AG09319 (cell line): ENCODE data around the gene GPR37L1.

Source experiments
- DNase-seq: peaks from one replicate; pipeline ENCODE4 v3.0.0-alpha.2; 2010; ENCODE audit warnings: low read depth; ENCODE audit errors: extremely low read depth
- CTCF ChIP-seq: IDR thresholded peaks from 2 replicates; pipeline ENCODE4 v1.5.1; 2011; ENCODE audit warnings: low read depth, mild to moderate bottlenecking, inconsistent platforms, low read length, moderate library complexity

Gene GPR37L1

GRCh38 chr1:202130297-202130721, 7.6 kb downstream of the GPR37L1 start:
- no peak for TF ChIP-seq CTCF
- DNase-seq, result no peak

GRCh38 chr1:202130816-202131522, 8.3 kb downstream of the GPR37L1 start:
- DNase-seq, result no peak
- TF ChIP-seq CTCF, result no peak

GRCh38 chr1:202131956-202132821, 9.5 kb downstream of the GPR37L1 start:
- no peak for TF ChIP-seq CTCF
- no peak for DNase-seq

GRCh38 chr1:202133001-202133400, 10.3 kb downstream of the GPR37L1 start:
- TF ChIP-seq CTCF, result no peak
- DNase-seq, result no peak

- no peak for DNase-seq
- no peak for TF ChIP-seq CTCF
These were observed 10.8 kb downstream of the GPR37L1 start for GRCh38 chr1:202133496-202133895.

GRCh38 chr1:202133989-202134388, 11.3 kb downstream of the GPR37L1 start:
- DNase-seq, result no peak
- TF ChIP-seq CTCF, result no peak

GRCh38 chr1:202134645-202135172, 12.0 kb downstream of the GPR37L1 start:
- no peak for TF ChIP-seq CTCF
- DNase-seq, result no peak
